ENCODE data around the gene ZNF618.
"Not testable (repeated sequence)": the region's sequence is repeated elsewhere in the genome, so short reads cannot be mapped to it uniquely, and the experiment has no call there.

ZNF618 gene

DNA sequence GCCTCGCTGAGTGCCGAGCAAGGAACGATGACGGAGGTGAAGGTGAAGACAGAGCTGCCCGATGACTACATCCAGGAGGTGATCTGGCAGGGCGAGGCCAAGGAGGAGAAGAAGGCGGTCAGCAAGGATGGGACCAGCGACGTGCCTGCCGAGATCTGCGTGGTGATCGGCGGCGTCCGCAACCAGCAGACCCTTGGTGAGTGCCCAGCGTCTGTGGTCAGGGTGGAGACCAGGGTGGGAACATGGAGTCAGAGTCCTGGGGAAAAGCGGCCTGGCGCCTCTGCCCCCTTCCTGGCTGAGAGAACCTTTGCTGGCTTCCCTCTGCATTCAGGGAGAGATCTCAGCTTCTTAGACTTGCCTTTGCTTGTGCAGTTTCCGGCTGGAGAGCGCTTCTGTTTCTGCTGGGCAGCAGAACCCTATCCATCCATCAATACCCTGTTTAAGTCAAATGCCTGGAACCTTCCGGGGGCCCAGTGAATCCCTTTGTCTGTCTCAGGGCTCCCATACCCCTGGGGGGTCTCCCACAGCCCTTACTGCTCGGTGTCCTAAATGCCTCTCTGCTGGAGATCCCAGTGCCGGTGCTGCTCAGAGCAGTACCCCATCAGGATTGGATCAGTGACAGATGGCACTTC, 112.4 kb downstream of the ZNF618 start:
- no peak for DNase-seq (ENCODE audit: low read depth in 3 of 3)

DNA sequence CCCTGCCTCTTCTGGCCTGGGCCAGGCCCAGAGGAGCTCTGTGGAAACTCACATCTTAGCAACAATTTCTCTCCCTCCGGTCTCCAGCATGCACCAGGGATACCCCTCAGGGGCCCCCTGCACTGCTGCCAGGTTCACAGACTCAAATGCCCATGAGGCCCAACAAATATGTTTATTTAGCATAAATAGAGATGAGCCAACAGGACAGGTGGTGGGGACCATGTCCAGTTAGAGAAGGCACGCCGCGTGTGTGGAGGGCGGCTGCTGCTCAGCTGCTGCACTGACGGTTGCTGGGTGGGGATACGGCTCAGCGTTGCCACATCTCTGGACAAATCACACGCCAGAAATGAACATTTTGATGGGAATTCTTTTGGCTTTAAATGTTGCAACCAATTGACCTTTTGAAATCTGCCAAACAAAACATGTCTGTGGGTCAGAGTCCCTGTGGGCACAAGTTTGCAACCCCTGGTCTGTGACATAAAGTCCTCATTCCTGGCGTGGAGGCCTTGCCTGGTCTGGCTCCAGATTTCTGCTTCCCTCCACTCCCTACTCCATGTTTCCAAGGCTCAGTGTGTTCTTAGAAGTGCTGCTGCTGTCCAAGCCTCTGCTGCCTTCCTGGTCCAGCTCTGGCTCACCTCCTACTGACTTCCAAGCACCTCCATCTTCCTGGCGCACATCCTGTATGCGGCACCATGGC, 113.1 kb downstream of the ZNF618 start:
- no peak for DNase-seq (ENCODE audit: low read depth in 3 of 3)

- DNase-seq (ENCODE audit: low read depth in 3 of 3) = no peak
Observed at GRCh38 chr9:113989714-113990569, 113.8 kb downstream of the ZNF618 start.

DNA sequence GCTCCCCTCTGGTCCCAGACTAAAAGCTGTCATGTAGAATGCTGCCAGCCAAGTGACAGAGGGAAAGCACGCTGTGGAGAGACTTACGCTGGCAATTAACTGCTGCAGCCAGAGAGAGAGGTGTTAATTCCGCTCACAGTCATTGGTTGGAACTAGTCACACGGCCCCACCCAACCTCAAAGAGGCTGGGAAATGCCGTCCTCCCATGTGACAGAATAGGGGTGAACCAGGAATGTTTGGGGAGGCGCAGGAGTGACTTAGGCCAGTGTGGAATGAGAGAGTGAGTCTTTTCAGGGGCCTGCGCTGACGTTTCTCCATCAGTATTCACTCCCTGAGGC, 114.4 kb downstream of the ZNF618 start:
- DNase-seq (ENCODE audit: low read depth in 3 of 3) = no peak

DNA sequence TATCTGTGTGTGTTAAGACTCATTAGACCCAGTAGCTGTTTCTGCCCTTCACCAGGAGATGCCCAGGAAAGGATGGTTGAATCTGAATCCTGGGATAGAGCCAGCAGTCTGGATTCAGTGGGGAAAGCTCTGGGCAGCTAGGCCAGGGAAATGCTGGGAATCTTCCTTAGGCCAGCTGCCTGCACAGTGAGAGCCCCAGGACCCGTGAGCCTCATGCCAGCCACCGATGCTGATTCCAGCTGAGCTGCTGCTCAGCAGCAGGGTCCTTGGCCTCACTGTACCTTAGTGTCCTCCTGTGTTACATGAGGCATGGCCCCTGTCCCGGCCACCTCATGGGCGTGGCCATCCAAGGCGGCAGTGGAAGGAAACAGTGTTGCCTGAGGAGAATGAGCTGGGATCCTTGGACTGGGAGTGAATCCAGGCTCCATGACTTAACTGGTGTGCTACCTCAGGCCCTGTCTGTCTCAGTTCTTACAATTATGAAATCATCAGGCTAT, 114.9 kb downstream of the ZNF618 start:
- no peak for DNase-seq (ENCODE audit: low read depth in 3 of 3)

- DNase-seq (ENCODE audit: low read depth in 3 of 3) = no peak
Observed at GRCh38 chr9:113991714-113992113, 115.6 kb downstream of the ZNF618 start.

GRCh38 chr9:113992276-113992951, 116.3 kb downstream of the ZNF618 start:
- DNase-seq (ENCODE audit: low read depth in 3 of 3) = no peak

GRCh38 chr9:113992994-113993393, 116.9 kb downstream of the ZNF618 start:
- DNase-seq (ENCODE audit: low read depth in 3 of 3) = no peak

GRCh38 chr9:113993838-113994540, 117.9 kb downstream of the ZNF618 start:
- no peak for DNase-seq (ENCODE audit: low read depth in 3 of 3)

DNA sequence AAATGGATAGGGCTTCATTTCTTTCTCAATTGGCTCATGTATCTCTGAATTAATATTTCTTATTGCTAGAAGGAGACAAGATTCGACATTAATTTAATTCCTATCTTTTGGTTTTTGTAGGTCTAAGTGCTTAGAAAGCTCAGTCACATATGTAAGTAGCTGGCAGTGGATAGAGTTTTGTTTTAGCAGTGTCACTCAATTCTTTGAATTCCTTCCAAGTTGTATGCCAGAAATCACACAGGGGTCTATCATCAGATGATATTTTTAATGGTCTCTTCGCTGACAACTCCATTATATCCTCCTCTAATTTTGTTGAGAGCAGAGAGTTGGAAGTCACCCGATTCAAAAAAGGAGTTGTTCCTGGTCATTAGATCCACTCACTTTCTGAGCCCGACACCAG, 119.3 kb downstream of the ZNF618 start:
- DNase-seq (ENCODE audit: low read depth in 3 of 3) = no peak

DNA sequence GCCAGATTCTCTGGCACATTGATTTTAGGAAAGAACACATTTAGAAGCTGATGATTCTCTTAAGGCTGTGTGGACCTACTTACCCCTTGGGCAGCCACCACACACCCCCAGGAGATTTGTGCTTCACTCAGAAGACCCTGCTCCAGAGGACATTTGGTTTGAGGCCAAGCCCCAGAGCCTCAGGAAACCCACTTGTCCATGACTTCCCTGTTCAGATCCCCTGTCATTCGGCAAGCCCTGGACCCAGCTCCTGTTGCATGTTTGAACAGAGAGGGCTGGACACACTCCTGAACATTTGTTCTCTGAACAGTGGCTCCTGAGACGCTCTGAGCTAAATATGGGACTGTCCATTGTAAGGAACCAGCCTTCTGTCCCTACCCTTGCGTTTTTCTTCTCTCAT, 119.9 kb downstream of the ZNF618 start:
- no peak for DNase-seq (ENCODE audit: low read depth in 3 of 3)

GRCh38 chr9:113996531-113997001, 120.5 kb downstream of the ZNF618 start:
- no peak for DNase-seq (ENCODE audit: low read depth in 3 of 3)

DNA sequence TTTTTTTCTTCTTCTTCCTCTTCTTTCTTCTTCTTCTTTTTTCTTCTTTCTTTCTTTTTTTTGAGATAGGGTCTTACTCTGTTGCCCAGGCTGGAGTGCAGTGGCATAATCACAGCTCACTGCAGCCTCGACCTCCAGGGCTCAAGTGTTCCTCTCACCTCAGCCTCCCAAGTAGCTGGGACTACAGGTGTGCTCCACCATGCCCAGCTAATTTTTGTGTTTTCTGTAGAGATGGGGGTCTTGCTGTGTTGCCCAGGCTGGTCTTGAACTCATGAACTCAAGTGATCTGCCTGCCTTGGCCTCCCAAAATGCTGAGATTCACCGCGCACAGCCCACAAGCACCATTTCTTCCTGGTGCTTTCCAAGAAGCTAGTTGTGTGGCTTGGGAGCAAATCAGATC, 121.0 kb downstream of the ZNF618 start:
- not testable (repeated sequence) for DNase-seq (ENCODE audit: low read depth in 3 of 3)

- DNase-seq (ENCODE audit: low read depth in 3 of 3) = no peak
Observed at GRCh38 chr9:113997610-113998009, 121.5 kb downstream of the ZNF618 start.

DNA sequence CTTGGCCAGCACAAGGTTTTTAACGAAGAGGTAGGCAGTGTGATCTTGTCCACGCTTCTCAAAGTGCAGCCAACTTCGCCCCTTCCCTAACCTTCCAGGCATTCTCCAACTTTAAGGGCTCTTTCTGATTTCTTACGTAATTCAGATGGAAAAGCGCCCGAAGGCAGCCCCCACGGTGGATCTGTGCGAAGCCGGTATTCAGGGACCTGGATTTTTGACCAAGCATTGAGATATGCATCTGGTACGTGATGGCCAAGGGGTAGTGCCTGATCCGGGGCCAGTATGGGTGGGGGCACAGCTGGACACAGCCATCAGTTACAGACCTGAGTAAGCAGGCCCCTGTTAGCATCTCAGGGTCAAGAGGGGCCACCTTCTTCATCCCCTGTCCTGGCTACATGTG, 122.0 kb downstream of the ZNF618 start:
- no peak for DNase-seq (ENCODE audit: low read depth in 3 of 3)

- no peak for DNase-seq (ENCODE audit: low read depth in 3 of 3)
Observed at GRCh38 chr9:113998525-113999255, 122.6 kb downstream of the ZNF618 start.

DNA sequence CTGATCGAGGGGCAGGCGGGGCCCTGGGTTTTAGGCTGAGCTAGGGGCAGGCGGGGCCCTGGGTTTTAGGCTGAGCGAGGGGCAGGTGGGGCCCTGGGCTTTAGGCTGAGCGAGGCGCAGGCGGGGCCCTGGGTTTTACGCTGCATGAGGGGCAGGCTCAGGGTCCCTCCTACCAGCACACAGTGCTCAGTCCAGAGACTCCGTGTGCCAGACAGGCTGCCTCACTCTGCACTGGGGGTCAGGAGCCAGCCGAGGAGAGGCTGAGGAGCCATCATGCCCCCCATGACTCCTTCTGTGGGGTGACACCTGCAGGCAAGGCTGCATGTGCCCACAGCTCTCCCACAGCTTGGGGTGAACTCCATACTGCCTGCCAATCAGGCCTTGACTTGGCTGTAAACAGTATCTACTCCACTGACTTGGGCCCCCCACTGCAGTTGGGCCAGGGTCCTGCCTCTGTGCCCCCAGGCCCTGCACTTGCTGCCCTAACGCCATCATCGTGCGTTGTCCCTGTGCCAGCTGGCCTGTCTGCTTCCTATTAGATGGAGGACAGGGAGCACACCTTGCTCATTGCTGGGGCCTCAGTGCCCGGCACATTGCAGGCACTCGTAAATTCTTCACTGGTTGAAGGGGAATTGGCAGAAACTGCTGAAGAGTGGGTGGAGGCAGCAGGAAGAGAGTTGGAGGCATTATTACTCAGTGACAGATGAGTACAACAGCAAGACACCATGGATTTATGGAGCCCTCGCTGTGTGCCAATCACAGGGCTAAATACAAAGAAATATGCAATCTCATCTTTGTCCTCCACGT, 123.3 kb downstream of the ZNF618 start:
- DNase-seq (ENCODE audit: low read depth in 3 of 3) = no peak

- no peak for DNase-seq (ENCODE audit: low read depth in 3 of 3)
Observed at GRCh38 chr9:114000063-114000454, 124.0 kb downstream of the ZNF618 start.

DNA sequence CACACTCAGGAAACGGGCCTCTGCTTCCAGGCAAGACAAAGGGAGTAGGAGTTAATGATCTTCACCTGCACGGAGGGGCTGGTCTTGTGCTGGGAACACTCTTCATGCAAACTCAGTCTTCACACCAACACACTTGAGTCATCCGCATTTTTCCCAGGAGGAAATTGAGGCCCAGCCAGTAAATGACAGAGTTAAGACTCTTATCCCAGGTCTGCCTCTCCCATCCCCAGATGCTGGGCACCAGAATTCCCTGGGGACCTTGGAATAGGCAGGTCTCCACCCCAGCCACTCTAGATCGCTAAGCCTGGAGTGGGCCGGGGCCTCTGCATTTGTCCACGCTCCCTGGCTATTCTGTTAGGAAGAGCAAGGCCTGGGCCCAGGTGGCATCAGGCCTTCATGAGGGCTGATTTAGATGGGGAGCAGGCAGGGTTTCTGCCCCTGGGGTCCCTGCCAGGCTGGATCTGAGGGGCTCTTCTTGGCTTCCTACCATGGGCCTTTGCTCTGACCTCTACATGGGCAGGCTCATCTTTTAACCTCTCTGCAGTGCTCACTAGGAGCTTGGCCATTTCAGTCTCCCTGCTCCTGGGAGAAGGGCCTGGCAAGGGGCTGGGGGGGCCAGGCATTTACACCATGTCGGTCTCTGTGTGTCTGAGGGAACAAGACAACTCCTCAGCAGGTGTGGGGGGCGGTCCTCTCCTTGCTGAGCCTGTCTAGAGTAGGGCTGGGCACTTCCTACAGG, 124.7 kb downstream of the ZNF618 start:
- DNase-seq (ENCODE audit: low read depth in 3 of 3) = no peak

Measured in stimulated activated CD4-positive, alpha-beta T cell treated with anti-CD3 and anti-CD28 coated beads, TNF-alpha, amount 100 ng/mL, for 24 hours (primary cell).